Osteoblast (primary cell): ENCODE measurements around the gene PLXNB2. TPM values are rescaled to one million over a fixed set of nuclear protein-coding genes. Genes with fewer than 3 reads are reported as not detected.

Source experiments
- DNase-seq: peaks from one replicate; pipeline ENCODE4 v3.0.0; 2011; ENCODE audit warnings: low spot score, mixed read lengths; ENCODE audit not compliant: insufficient read length; ENCODE audit errors: missing footprints
- H2AFZ ChIP-seq: 2 replicates; pipeline ENCODE4 v1.6.0; 2011; ENCODE audit warnings: mild to moderate bottlenecking, low read length
- H3K27ac ChIP-seq: 2 replicates; pipeline ENCODE4 v1.5.1; 2011; ENCODE audit warnings: mild to moderate bottlenecking, low read depth, low read length, moderate library complexity
- H3K27me3 ChIP-seq: 2 replicates; pipeline ENCODE4 v1.6.0; 2012; ENCODE audit warnings: mild to moderate bottlenecking, control low read depth, inconsistent platforms, low read length, moderate library complexity; ENCODE audit not compliant: insufficient read depth
- H3K36me3 ChIP-seq: 2 replicates; pipeline ENCODE4 v1.5.1; 2011; ENCODE audit warnings: mild to moderate bottlenecking, low read length, control low read depth, moderate library complexity; ENCODE audit not compliant: insufficient read depth
- H3K4me1 ChIP-seq: 2 replicates; pipeline ENCODE4 v1.5.1; 2011; ENCODE audit warnings: mild to moderate bottlenecking, low read length, control low read depth, moderate library complexity; ENCODE audit not compliant: insufficient read depth
- H3K4me2 ChIP-seq: 2 replicates; pipeline ENCODE4 v1.6.0; 2011; ENCODE audit warnings: mild to moderate bottlenecking, low read length; ENCODE audit not compliant: insufficient read depth
- H3K4me3 ChIP-seq: fragments of 200-600 bp; sonication (generic); 3 replicates; pipeline ENCODE4 v1.5.1; 2012; ENCODE audit warnings: mild to moderate bottlenecking, low read length, inconsistent platforms; ENCODE audit not compliant: insufficient read depth
- H3K79me2 ChIP-seq: 2 replicates; pipeline ENCODE4 v1.6.0; 2012; ENCODE audit warnings: mild to moderate bottlenecking, low read length, control low read depth, inconsistent platforms; ENCODE audit not compliant: insufficient read depth
- H3K9me3 ChIP-seq: 2 replicates; pipeline ENCODE4 v1.5.1; 2011; ENCODE audit warnings: low read depth, low read length, control low read depth
- H4K20me1 ChIP-seq: 2 replicates; pipeline ENCODE4 v1.6.0; 2012; ENCODE audit warnings: mild to moderate bottlenecking, low read length, control low read depth; ENCODE audit not compliant: insufficient read depth
- CTCF ChIP-seq: IDR thresholded peaks from 2 replicates; pipeline ENCODE4 v1.5.1; 2011; ENCODE audit warnings: mild to moderate bottlenecking, low read depth, low read length, moderate library complexity; ENCODE audit errors: extremely low read depth
- total RNA-seq: library from RNA; depleted of rRNA; stranded (reverse); fragments of >200 nt; gene quantifications from 2 replicates; pipeline ENCODE4 v1.2.3, GENCODE V29; 2012

PLXNB2 gene
- total RNA-seq, 1 donor = 209 TPM

- DNase-seq = no peak
- Histone ChIP-seq H3K27me3 (no peaks in the 10 kb centered on the region), H3K36me3 (peaks cover 82% of the 10 kb centered on the region), H3K9me3 (no peaks in the 10 kb centered on the region), H3K4me3 (no peak overlapping the region), H3K4me1 (no peaks in the 10 kb centered on the region), H3K4me2 (no peak overlapping the region), H3K27ac (no peak overlapping the region), H2AFZ (no peak overlapping the region), H4K20me1 (peaks cover 38% of the 10 kb centered on the region), H3K79me2 (peaks cover 21% of the 10 kb centered on the region)
- TF ChIP-seq CTCF = no peak
Observed at GRCh38 chr22:50278461-50278860, 29.0 kb downstream of the PLXNB2 start.

- Histone ChIP-seq H3K79me2 (peaks cover 17% of the 10 kb centered on the region), H3K27me3 (no peaks in the 10 kb centered on the region), H3K27ac (no peak overlapping the region), H2AFZ (no peak overlapping the region), H3K4me3 (no peak overlapping the region), H3K36me3 (peaks cover 77% of the 10 kb centered on the region), H3K4me2 (no peak overlapping the region), H3K9me3 (no peaks in the 10 kb centered on the region), H4K20me1 (peaks cover 40% of the 10 kb centered on the region), H3K4me1 (no peaks in the 10 kb centered on the region)
- TF ChIP-seq CTCF = no peak
- no peak for DNase-seq
Observed at GRCh38 chr22:50277761-50278160, 29.7 kb downstream of the PLXNB2 start.

- H3K4me2 ChIP-seq = no peak overlapping the region
- peaks cover 35% of the 10 kb centered on the region for H4K20me1 ChIP-seq
- H2AFZ ChIP-seq = no peak overlapping the region
- H3K27me3 ChIP-seq = no peaks in the 10 kb centered on the region
- DNase-seq = peak; percentile 96
- H3K9me3 ChIP-seq = no peaks in the 10 kb centered on the region
- peaks cover 7% of the 10 kb centered on the region for H3K79me2 ChIP-seq
- H3K27ac ChIP-seq = no peak overlapping the region
- H3K36me3 ChIP-seq = peaks cover 66% of the 10 kb centered on the region
- H3K4me3 ChIP-seq = no peak overlapping the region
- peaks cover 6% of the 10 kb centered on the region for H3K4me1 ChIP-seq
- TF ChIP-seq CTCF = peak; percentile 43
Observed at GRCh38 chr22:50276143-50276542, 31.3 kb downstream of the PLXNB2 start.

GRCh38 chr22:50275181-50276055, 32.0 kb downstream of the PLXNB2 start:
- no peak overlapping the region for H3K27ac ChIP-seq
- H3K4me3 ChIP-seq = no peak overlapping the region
- TF ChIP-seq CTCF = no peak
- H3K9me3 ChIP-seq = no peaks in the 10 kb centered on the region
- peaks cover 11% of the 10 kb centered on the region for H3K4me1 ChIP-seq
- H2AFZ ChIP-seq = no peak overlapping the region
- no peak overlapping the region for H3K4me2 ChIP-seq
- DNase-seq = no peak
- peaks cover 7% of the 10 kb centered on the region for H3K79me2 ChIP-seq
- H3K27me3 ChIP-seq = no peaks in the 10 kb centered on the region
- H3K36me3 ChIP-seq = peaks cover 60% of the 10 kb centered on the region
- H4K20me1 ChIP-seq = peaks cover 41% of the 10 kb centered on the region
